Keratinocyte (primary cell): ENCODE results near the gene STIP1. TPM values are rescaled to one million over a fixed set of nuclear protein-coding genes. Genes with fewer than 3 reads are reported as not detected.

Experiments
- DNase-seq: peaks from one replicate; pipeline ENCODE4 v3.0.0-alpha.2; 2011; ENCODE audit warnings: low read depth, missing footprints, low spot score
- FAIRE-seq: peaks from 2 replicates; lab custom pipeline; 2011; peaks lifted over from hg19 to GRCh38; lab: Jason Lieb, UNC
- H2AFZ ChIP-seq: 2 replicates; pipeline ENCODE4 v1.6.0; 2012; ENCODE audit warnings: low read length, control low read depth, inconsistent platforms; ENCODE audit not compliant: control insufficient read depth
- H3K27ac ChIP-seq: 2 replicates; pipeline ENCODE4 v1.5.1; 2011; ENCODE audit warnings: low read length; ENCODE audit not compliant: control insufficient read depth, insufficient read depth
- H3K27me3 ChIP-seq: 3 replicates; pipeline ENCODE4 v1.6.0; 2011; ENCODE audit warnings: low read length; ENCODE audit not compliant: control insufficient read depth, insufficient read depth; ENCODE audit errors: extremely low read depth
- H3K36me3 ChIP-seq, 2 experiments: 2 replicates in 1 of 2; 3 replicates in 1 of 2; pipeline ENCODE4 v1.5.1; 2011; ENCODE audit warnings: low read length in 2 of 2, mild to moderate bottlenecking in 1 of 2; ENCODE audit not compliant: control insufficient read depth in 2 of 2, insufficient read depth in 2 of 2; ENCODE audit errors: extremely low read depth in 1 of 2
- H3K4me1 ChIP-seq: 3 replicates; pipeline ENCODE4 v1.5.1; 2011; ENCODE audit warnings: low read length; ENCODE audit not compliant: control insufficient read depth, insufficient read depth; ENCODE audit errors: extremely low read depth
- H3K4me2 ChIP-seq: 3 replicates; pipeline ENCODE4 v1.6.0; 2011; ENCODE audit warnings: low read depth, low read length; ENCODE audit not compliant: control insufficient read depth, insufficient read depth; ENCODE audit errors: extremely low read depth
- H3K4me3 ChIP-seq, 3 experiments: fragments of 200-600 bp in 1 of 3; sonication (generic) in 1 of 3; 2 replicates in 2 of 3; 3 replicates in 1 of 3; pipeline ENCODE4 v1.5.1; 2011 to 2016; ENCODE audit warnings: low read length in 3 of 3, mild to moderate bottlenecking in 3 of 3, control low read depth in 2 of 3, inconsistent platforms in 1 of 3, low read depth in 1 of 3, mixed read lengths in 1 of 3, mixed run types in 1 of 3, moderate library complexity in 1 of 3; ENCODE audit not compliant: control insufficient read depth in 2 of 3, insufficient read depth in 2 of 3; ENCODE audit errors: extremely low read depth in 1 of 3
- H3K79me2 ChIP-seq: 2 replicates; pipeline ENCODE4 v1.6.0; 2012; ENCODE audit warnings: low read length; ENCODE audit not compliant: control insufficient read depth, insufficient read depth
- H3K9ac ChIP-seq: 3 replicates; pipeline ENCODE4 v1.6.0; 2011; ENCODE audit warnings: low read length; ENCODE audit not compliant: control insufficient read depth, insufficient read depth; ENCODE audit errors: extremely low read depth
- H3K9me1 ChIP-seq: 3 replicates; pipeline ENCODE4 v1.6.0; 2011; ENCODE audit warnings: low read length; ENCODE audit not compliant: control insufficient read depth, insufficient read depth; ENCODE audit errors: extremely low read depth
- H3K9me3 ChIP-seq: 2 replicates; pipeline ENCODE4 v1.5.1; 2012; ENCODE audit warnings: low read depth, low read length; ENCODE audit not compliant: control insufficient read depth
- H4K20me1 ChIP-seq: 3 replicates; pipeline ENCODE4 v1.6.0; 2011; ENCODE audit warnings: low read length; ENCODE audit not compliant: control insufficient read depth, insufficient read depth; ENCODE audit errors: extremely low read depth
- CTCF ChIP-seq, 3 experiments: IDR thresholded peaks in 1 of 3; conservative IDR thresholded peaks in 1 of 3; optimal IDR thresholded peaks in 1 of 3; 2 replicates in 2 of 3; 3 replicates in 1 of 3; pipeline versions ENCODE3 to v1.5.1; 2011; ENCODE audit warnings: low read length in 3 of 3, mild to moderate bottlenecking in 3 of 3, moderate library complexity in 2 of 3, control low read depth in 1 of 3, inconsistent platforms in 1 of 3; ENCODE audit not compliant: insufficient read depth in 2 of 3; ENCODE audit errors: extremely low read depth in 1 of 3
- EZH2 ChIP-seq: IDR thresholded peaks from one replicate; pipeline ENCODE4 v1.6.1; 2012; ENCODE audit warnings: inconsistent platforms, mild to moderate bottlenecking, low read length, moderate library complexity
- dilution Hi-C: fragments of 300-500 bp; cut with MboI; formaldehyde crosslinking; loops from one replicate; pipeline ENCODE4 v1.7.0; 2020; ENCODE audit warnings: low sequenced_read_pairs; ENCODE audit not compliant: extremely low pct_ligation_motif_present
- polyA plus RNA-seq, 5 experiments: library from polyadenylated mRNA; depleted of rRNA in 3 of 5; stranded (reverse) in 3 of 5; stranded (forward) in 1 of 5; unstranded in 1 of 5; fragments of >200 nt; gene quantifications; 1 replicate in 1 of 5; 2 replicates in 3 of 5; 3 replicates in 1 of 5; pipeline versions ENCODE4 v1.2.1 to v1.2.3, GENCODE V29; 2011 to 2012; ENCODE audit warnings: missing spikeins in 2 of 5, low read depth in 1 of 5, low replicate concordance in 1 of 5

STIP1 gene
- polyA plus RNA-seq, 1 donor (not counting 4 experiments of a cell fraction or from before 2014, with no cell fraction given) = 206 TPM

GRCh38 chr11:64204464-64204989, 18.6 kb downstream of the STIP1 start:
- H3K9me1 ChIP-seq = no peaks in the 10 kb centered on the region
- no peaks in the 10 kb centered on the region for H3K9me3 ChIP-seq
- dilution Hi-C loops = no loop called here
- DNase-seq (peak; percentile 75), FAIRE-seq (peak; percentile 63)
- TF ChIP-seq EZH2 (no peak), CTCF (optimal IDR thresholded peaks at IDR 0.05 in 1 of 3, IDR thresholded peaks at IDR 0.05 in 1 of 3, conservative IDR thresholded peaks at IDR 0.05 in 1 of 3; ENCODE audit: extremely low read depth in 1 of 3, insufficient read depth in 2 of 3, low read length in 3 of 3) (peak; percentile 82 to 88 (median 86))
- H3K27me3 ChIP-seq = no peaks in the 10 kb centered on the region
- H3K4me1 ChIP-seq = no peaks in the 10 kb centered on the region
- no peak overlapping the region for H2AFZ ChIP-seq
- no peak overlapping the region for H3K9ac ChIP-seq
- H3K27ac ChIP-seq = no peak overlapping the region
- no peaks in the 10 kb centered on the region for H3K79me2 ChIP-seq
- peaks cover 17% of the 10 kb centered on the region for H4K20me1 ChIP-seq
- peaks cover 35 to 50% of the 10 kb centered on the region in 2 experiments for H3K36me3 ChIP-seq
- H3K4me3 ChIP-seq = no peak overlapping the region
- no peak overlapping the region for H3K4me2 ChIP-seq

- H3K4me3 ChIP-seq = no peak within 1 kb of the TSS
- H3K4me1 ChIP-seq = no peaks in the 10 kb centered on the region
- peaks cover 17% of the 10 kb centered on the region for H4K20me1 ChIP-seq
- no peak within 1 kb of the TSS for H3K27ac ChIP-seq
- TF ChIP-seq EZH2 (no peak), CTCF (optimal IDR thresholded peaks at IDR 0.05 in 1 of 3, IDR thresholded peaks at IDR 0.05 in 1 of 3, conservative IDR thresholded peaks at IDR 0.05 in 1 of 3; ENCODE audit: extremely low read depth in 1 of 3, insufficient read depth in 2 of 3, low read length in 3 of 3) (no peak)
- DNase-seq = no peak
- peaks cover 31 to 33% of the 10 kb centered on the region in 2 experiments for H3K36me3 ChIP-seq
- no peaks in the 10 kb centered on the region for H3K27me3 ChIP-seq
- H3K9ac ChIP-seq = no peak within 1 kb of the TSS
- dilution Hi-C loops = no loop called here
- H2AFZ ChIP-seq = no peak within 1 kb of the TSS
- FAIRE-seq = no peak
- no peak within 1 kb of the TSS for H3K4me2 ChIP-seq
- H3K79me2 ChIP-seq = no peaks in the 10 kb centered on the region
- H3K9me1 ChIP-seq = no peaks in the 10 kb centered on the region
- H3K9me3 ChIP-seq = no peaks in the 10 kb centered on the region
Measured at GRCh38 chr11:64206457-64207255, 20.7 kb downstream of the STIP1 start, which contains the start of gene FERMT3. Gene FERMT3 (plus strand): TSS chr11:64206721. CDS start chr11:64207365, 644 bp downstream.
